Osteocyte (in vitro differentiated cells): ENCODE results near the gene VWDE. TPM values are rescaled to one million over a fixed set of nuclear protein-coding genes. Genes with fewer than 3 reads are reported as not detected.
A peak's percentile ranks its signal among the peaks of the same experiment; 100 is the strongest.

Experiments used
- DNase-seq: peaks from one replicate; pipeline ENCODE4 v3.0.0; 2021; ENCODE audit warnings: mixed read lengths; ENCODE audit not compliant: unreplicated experiment; ENCODE audit errors: extremely low spot score
- H3K27ac Mint-ChIP-seq: one replicate; pipeline ENCODE4 v1.8.0; 2021; ENCODE audit warnings: mild to moderate bottlenecking, mixed read lengths; ENCODE audit not compliant: unreplicated experiment
- H3K27me3 Mint-ChIP-seq: one replicate; pipeline ENCODE4 v1.8.0; 2021; ENCODE audit warnings: mixed read lengths; ENCODE audit not compliant: unreplicated experiment
- H3K36me3 Mint-ChIP-seq: one replicate; pipeline ENCODE4 v1.8.0; 2021; ENCODE audit warnings: mixed read lengths; ENCODE audit not compliant: unreplicated experiment
- H3K4me1 Mint-ChIP-seq: one replicate; pipeline ENCODE4 v1.8.0; 2021; ENCODE audit warnings: mixed read lengths; ENCODE audit not compliant: unreplicated experiment
- H3K4me3 Mint-ChIP-seq: one replicate; pipeline ENCODE4 v1.8.0; 2021; ENCODE audit warnings: mild to moderate bottlenecking, moderate library complexity, mixed read lengths; ENCODE audit not compliant: unreplicated experiment
- H3K9me3 Mint-ChIP-seq: one replicate; pipeline ENCODE4 v1.8.0; 2021; ENCODE audit warnings: mixed read lengths; ENCODE audit not compliant: unreplicated experiment
- CTCF ChIP-seq: fragments of 200-600 bp; sonication (generic); IDR thresholded peaks from 2 replicates; pipeline ENCODE4 v1.5.0; 2021; ENCODE audit warnings: antibody characterized with exemption, mild to moderate bottlenecking, moderate library complexity
- total RNA-seq: library from RNA; stranded (reverse); gene quantifications from 2 replicates; pipeline ENCODE4 v1.2.1, GENCODE V29; 2021

VWDE gene
- total RNA-seq, 1 donor from 2014 or later = not detected

- Mint-ChIP-seq H3K4me1 (no peaks in the 10 kb centered on the region), H3K4me3 (no peak overlapping the region), H3K27me3 (peaks cover 11% of the 10 kb centered on the region), H3K9me3 (no peaks in the 10 kb centered on the region), H3K36me3 (no peaks in the 10 kb centered on the region), H3K27ac (no peak overlapping the region)
- TF ChIP-seq CTCF = no peak
- no peak for DNase-seq
These were observed 80.8 kb downstream of the VWDE start for GRCh38 chr7:12322903-12323300.

GRCh38 chr7:12322284-12322902 lies 81.3 kb downstream of the VWDE start:
- Mint-ChIP-seq H3K9me3 (no peaks in the 10 kb centered on the region), H3K27ac (no peak overlapping the region), H3K27me3 (peaks cover 11% of the 10 kb centered on the region), H3K4me1 (no peaks in the 10 kb centered on the region), H3K4me3 (no peak overlapping the region), H3K36me3 (no peaks in the 10 kb centered on the region)
- DNase-seq = no peak
- TF ChIP-seq CTCF = peak; percentile 78

- Mint-ChIP-seq H3K9me3 (no peaks in the 10 kb centered on the region), H3K27ac (no peak overlapping the region), H3K27me3 (peaks cover 15% of the 10 kb centered on the region), H3K4me3 (no peak overlapping the region), H3K4me1 (no peaks in the 10 kb centered on the region), H3K36me3 (no peaks in the 10 kb centered on the region)
- DNase-seq = no peak
- no peak for TF ChIP-seq CTCF
These were observed 82.5 kb downstream of the VWDE start for GRCh38 chr7:12320987-12321647.

- no peaks in the 10 kb centered on the region for H3K4me1 Mint-ChIP-seq
- no peak overlapping the region for H3K27ac Mint-ChIP-seq
- peaks cover 12% of the 10 kb centered on the region for H3K27me3 Mint-ChIP-seq
- H3K9me3 Mint-ChIP-seq = no peaks in the 10 kb centered on the region
- no peaks in the 10 kb centered on the region for H3K36me3 Mint-ChIP-seq
- TF ChIP-seq CTCF = no peak
- DNase-seq = no peak
- no peak overlapping the region for H3K4me3 Mint-ChIP-seq
These were observed 83.3 kb downstream of the VWDE start for GRCh38 chr7:12320241-12320986.

- H3K4me1 Mint-ChIP-seq = no peaks in the 10 kb centered on the region
- peaks cover 15% of the 10 kb centered on the region for H3K27me3 Mint-ChIP-seq
- no peak for TF ChIP-seq CTCF
- no peak overlapping the region for H3K4me3 Mint-ChIP-seq
- H3K9me3 Mint-ChIP-seq = no peaks in the 10 kb centered on the region
- DNase-seq = no peak
- H3K27ac Mint-ChIP-seq = no peak overlapping the region
- no peaks in the 10 kb centered on the region for H3K36me3 Mint-ChIP-seq
These were observed 86.0 kb downstream of the VWDE start for GRCh38 chr7:12317675-12318074.
